ENCODE data around the gene SGIP1. TPM values are rescaled to one million over a fixed set of nuclear protein-coding genes. Genes with fewer than 3 reads are reported as not detected.

SGIP1 gene
- total and polyA plus RNA-seq, 2 experiments from 2014 or later: 2.4 to 6.1 TPM

DNA sequence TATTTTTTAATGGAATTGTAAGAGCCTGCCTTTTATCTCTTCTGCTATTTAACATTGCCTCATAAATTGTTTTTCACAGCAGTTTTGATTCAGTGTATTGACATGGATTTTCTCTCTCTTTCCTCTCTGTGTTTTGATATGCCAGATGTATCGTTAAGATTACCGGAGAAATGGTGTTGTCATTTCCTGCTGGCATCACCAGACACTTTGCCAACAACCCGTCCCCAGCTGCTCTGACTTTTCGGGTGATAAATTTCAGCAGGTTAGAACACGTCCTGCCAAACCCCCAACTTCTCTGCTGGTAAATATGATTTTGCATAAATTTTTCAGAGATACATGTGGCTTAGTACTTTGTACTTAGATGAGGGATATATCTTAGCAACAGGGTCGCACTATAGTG, 195.2 kb downstream of the SGIP1 start (continued):
- TF ChIP-seq, protein P1, sequence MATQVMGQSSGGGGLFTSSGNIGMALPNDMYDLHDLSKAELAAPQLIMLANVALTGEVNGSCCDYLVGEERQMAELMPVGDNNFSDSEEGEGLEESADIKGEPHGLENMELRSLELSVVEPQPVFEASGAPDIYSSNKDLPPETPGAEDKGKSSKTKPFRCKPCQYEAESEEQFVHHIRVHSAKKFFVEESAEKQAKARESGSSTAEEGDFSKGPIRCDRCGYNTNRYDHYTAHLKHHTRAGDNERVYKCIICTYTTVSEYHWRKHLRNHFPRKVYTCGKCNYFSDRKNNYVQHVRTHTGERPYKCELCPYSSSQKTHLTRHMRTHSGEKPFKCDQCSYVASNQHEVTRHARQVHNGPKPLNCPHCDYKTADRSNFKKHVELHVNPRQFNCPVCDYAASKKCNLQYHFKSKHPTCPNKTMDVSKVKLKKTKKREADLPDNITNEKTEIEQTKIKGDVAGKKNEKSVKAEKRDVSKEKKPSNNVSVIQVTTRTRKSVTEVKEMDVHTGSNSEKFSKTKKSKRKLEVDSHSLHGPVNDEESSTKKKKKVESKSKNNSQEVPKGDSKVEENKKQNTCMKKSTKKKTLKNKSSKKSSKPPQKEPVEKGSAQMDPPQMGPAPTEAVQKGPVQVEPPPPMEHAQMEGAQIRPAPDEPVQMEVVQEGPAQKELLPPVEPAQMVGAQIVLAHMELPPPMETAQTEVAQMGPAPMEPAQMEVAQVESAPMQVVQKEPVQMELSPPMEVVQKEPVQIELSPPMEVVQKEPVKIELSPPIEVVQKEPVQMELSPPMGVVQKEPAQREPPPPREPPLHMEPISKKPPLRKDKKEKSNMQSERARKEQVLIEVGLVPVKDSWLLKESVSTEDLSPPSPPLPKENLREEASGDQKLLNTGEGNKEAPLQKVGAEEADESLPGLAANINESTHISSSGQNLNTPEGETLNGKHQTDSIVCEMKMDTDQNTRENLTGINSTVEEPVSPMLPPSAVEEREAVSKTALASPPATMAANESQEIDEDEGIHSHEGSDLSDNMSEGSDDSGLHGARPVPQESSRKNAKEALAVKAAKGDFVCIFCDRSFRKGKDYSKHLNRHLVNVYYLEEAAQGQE (IDR thresholded peaks at IDR 0.05; ENCODE audit: unreplicated experiment): no peak
- TF ChIP-seq STAT1 (IDR thresholded peaks at IDR 0.05; ENCODE audit: unreplicated experiment): no peak
- TF ChIP-seq EZH2phosphoT487 (IDR thresholded peaks at IDR 0.05; ENCODE audit: unreplicated experiment): no peak
- TF ChIP-seq EZH2 (IDR thresholded peaks at IDR 0.05; ENCODE audit: low read depth, unreplicated experiment): no peak
- TF ChIP-seq POLR2AphosphoS5 (IDR thresholded peaks at IDR 0.05; ENCODE audit: low read depth): no peak

DNA sequence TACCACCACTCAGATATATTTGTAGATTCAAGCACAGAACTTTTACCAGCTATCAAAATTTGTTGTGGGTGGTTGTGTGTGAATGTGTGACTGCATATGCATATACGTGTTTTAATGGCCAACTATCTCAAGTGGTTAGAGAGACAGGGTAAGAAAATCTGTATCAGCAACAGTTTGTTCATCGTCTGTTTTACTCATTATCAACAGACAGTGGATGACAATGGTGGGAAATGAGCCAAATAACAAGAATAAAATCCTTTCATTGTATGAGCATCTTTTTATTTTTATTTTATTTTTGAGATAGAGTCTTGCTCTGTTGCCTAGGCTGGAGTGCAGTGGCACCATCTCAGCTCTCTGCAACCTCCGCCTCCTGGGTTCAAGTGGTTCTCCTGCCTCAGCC, 195.6 kb downstream of the SGIP1 start:
- no peak for ATAC-seq
- H3K79me2 ChIP-seq (replicated peaks; ENCODE audit: insufficient read depth): no peaks in the 10 kb centered on the region
- H3K36me3 Mint-ChIP-seq (ENCODE audit: low read depth): no peaks in the 10 kb centered on the region
- no peak for DNase-seq (ENCODE audit: low spot score)
- no peak overlapping the region for H2AFZ ChIP-seq
- H4K20me1 ChIP-seq (replicated peaks; ENCODE audit: insufficient read depth): no peaks in the 10 kb centered on the region
- no peak overlapping the region for H3K4me3 Mint-ChIP-seq
- no peak overlapping the region for H3K27ac ChIP-seq (ENCODE audit: low read depth)
- peaks cover 14% of the 10 kb centered on the region for H3K4me1 Mint-ChIP-seq
- peaks cover 10% of the 10 kb centered on the region for H3K4me1 ChIP-seq (ENCODE audit: insufficient read depth)
- no peak overlapping the region for H3K27ac Mint-ChIP-seq
- no peak overlapping the region for H3K4me3 ChIP-seq
- no peaks in the 10 kb centered on the region for H3K36me3 ChIP-seq (ENCODE audit: insufficient read depth)
- no peaks in the 10 kb centered on the region for H3K9me3 Mint-ChIP-seq
- H3K27me3 Mint-ChIP-seq (ENCODE audit: insufficient read depth, low read depth, poor library complexity): peaks cover 5% of the 10 kb centered on the region
- no peak overlapping the region for H3K4me2 ChIP-seq
- H3K9me2 ChIP-seq (ENCODE audit: insufficient read depth): no peaks in the 10 kb centered on the region
- no peaks in the 10 kb centered on the region for H3K27me3 ChIP-seq (ENCODE audit: insufficient read depth)
- no peaks in the 10 kb centered on the region for H3F3A ChIP-seq (replicated peaks; ENCODE audit: low read depth)
- TF ChIP-seq CREB1 (CRISPR knock-in tag; IDR thresholded peaks at IDR 0.05; ENCODE audit: low read depth): no peak
- TF ChIP-seq ZNF331 (CRISPR knock-in tag; IDR thresholded peaks at IDR 0.05; ENCODE audit: low read depth): no peak
- no peak for TF ChIP-seq JUNB (IDR thresholded peaks at IDR 0.05; ENCODE audit: unreplicated experiment)
- no peak for TF ChIP-seq EZH2 (IDR thresholded peaks at IDR 0.05; ENCODE audit: low read depth, unreplicated experiment)
- TF ChIP-seq, protein P2, sequence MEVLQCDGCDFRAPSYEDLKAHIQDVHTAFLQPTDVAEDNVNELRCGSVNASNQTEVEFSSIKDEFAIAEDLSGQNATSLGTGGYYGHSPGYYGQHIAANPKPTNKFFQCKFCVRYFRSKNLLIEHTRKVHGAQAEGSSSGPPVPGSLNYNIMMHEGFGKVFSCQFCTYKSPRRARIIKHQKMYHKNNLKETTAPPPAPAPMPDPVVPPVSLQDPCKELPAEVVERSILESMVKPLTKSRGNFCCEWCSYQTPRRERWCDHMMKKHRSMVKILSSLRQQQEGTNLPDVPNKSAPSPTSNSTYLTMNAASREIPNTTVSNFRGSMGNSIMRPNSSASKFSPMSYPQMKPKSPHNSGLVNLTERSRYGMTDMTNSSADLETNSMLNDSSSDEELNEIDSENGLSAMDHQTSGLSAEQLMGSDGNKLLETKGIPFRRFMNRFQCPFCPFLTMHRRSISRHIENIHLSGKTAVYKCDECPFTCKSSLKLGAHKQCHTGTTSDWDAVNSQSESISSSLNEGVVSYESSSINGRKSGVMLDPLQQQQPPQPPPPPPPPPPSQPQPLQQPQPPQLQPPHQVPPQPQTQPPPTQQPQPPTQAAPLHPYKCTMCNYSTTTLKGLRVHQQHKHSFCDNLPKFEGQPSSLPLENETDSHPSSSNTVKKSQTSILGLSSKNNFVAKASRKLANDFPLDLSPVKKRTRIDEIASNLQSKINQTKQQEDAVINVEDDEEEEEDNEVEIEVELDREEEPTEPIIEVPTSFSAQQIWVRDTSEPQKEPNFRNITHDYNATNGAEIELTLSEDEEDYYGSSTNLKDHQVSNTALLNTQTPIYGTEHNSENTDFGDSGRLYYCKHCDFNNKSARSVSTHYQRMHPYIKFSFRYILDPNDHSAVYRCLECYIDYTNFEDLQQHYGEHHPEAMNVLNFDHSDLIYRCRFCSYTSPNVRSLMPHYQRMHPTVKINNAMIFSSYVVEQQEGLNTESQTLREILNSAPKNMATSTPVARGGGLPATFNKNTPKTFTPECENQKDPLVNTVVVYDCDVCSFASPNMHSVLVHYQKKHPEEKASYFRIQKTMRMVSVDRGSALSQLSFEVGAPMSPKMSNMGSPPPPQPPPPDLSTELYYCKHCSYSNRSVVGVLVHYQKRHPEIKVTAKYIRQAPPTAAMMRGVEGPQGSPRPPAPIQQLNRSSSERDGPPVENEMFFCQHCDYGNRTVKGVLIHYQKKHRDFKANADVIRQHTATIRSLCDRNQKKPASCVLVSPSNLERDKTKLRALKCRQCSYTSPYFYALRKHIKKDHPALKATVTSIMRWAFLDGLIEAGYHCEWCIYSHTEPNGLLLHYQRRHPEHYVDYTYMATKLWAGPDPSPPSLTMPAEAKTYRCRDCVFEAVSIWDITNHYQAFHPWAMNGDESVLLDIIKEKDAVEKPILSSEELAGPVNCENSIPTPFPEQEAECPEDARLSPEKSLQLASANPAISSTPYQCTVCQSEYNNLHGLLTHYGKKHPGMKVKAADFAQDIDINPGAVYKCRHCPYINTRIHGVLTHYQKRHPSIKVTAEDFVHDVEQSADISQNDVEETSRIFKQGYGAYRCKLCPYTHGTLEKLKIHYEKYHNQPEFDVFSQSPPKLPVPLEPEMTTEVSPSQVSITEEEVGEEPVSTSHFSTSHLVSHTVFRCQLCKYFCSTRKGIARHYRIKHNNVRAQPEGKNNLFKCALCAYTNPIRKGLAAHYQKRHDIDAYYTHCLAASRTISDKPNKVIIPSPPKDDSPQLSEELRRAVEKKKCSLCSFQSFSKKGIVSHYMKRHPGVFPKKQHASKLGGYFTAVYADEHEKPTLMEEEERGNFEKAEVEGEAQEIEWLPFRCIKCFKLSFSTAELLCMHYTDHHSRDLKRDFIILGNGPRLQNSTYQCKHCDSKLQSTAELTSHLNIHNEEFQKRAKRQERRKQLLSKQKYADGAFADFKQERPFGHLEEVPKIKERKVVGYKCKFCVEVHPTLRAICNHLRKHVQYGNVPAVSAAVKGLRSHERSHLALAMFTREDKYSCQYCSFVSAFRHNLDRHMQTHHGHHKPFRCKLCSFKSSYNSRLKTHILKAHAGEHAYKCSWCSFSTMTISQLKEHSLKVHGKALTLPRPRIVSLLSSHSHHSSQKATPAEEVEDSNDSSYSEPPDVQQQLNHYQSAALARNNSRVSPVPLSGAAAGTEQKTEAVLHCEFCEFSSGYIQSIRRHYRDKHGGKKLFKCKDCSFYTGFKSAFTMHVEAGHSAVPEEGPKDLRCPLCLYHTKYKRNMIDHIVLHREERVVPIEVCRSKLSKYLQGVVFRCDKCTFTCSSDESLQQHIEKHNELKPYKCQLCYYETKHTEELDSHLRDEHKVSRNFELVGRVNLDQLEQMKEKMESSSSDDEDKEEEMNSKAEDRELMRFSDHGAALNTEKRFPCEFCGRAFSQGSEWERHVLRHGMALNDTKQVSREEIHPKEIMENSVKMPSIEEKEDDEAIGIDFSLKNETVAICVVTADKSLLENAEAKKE (CRISPR knock-in tag; IDR thresholded peaks at IDR 0.05): no peak
- TF ChIP-seq, protein P1 (IDR thresholded peaks at IDR 0.05; ENCODE audit: unreplicated experiment): no peak
- TF ChIP-seq POLR2AphosphoS5 (IDR thresholded peaks at IDR 0.05; ENCODE audit: low read depth): no peak
- TF ChIP-seq, protein P3, sequence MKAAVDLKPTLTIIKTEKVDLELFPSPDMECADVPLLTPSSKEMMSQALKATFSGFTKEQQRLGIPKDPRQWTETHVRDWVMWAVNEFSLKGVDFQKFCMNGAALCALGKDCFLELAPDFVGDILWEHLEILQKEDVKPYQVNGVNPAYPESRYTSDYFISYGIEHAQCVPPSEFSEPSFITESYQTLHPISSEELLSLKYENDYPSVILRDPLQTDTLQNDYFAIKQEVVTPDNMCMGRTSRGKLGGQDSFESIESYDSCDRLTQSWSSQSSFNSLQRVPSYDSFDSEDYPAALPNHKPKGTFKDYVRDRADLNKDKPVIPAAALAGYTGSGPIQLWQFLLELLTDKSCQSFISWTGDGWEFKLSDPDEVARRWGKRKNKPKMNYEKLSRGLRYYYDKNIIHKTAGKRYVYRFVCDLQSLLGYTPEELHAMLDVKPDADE (IDR thresholded peaks at IDR 0.05): no peak
- TF ChIP-seq STAT1 (IDR thresholded peaks at IDR 0.05; ENCODE audit: unreplicated experiment): no peak
- TF ChIP-seq EZH2phosphoT487 (IDR thresholded peaks at IDR 0.05; ENCODE audit: unreplicated experiment): no peak

Data from GM23338 (cell line).